Subcutaneous adipose tissue (tissue), 4 donors: Measurements from ENCODE around the gene KLK12. TPM values are rescaled to one million over a fixed set of nuclear protein-coding genes. Genes with fewer than 3 reads are reported as not detected.

Source experiments
- CTCF ChIP-seq: fragments of 450-650 bp; IDR thresholded peaks from one replicate; pipeline ENCODE4 v1.5.1; 2016; ENCODE audit warnings: low read depth, mild to moderate bottlenecking, control low read depth, antibody characterized with exemption, moderate library complexity
- total RNA-seq, 4 donors: library from RNA; depleted of rRNA; stranded (reverse); fragments of >200 nt; gene quantifications; one replicate each; pipeline ENCODE4 v1.1.0, GENCODE V29; 2016

The KLK12 gene
- total RNA-seq, 4 donors from 2014 or later: not detected

- TF ChIP-seq CTCF: no peak
These were observed 17.8 kb downstream of the KLK12 start for GRCh38 chr19:51016798-51017683.

DNA sequence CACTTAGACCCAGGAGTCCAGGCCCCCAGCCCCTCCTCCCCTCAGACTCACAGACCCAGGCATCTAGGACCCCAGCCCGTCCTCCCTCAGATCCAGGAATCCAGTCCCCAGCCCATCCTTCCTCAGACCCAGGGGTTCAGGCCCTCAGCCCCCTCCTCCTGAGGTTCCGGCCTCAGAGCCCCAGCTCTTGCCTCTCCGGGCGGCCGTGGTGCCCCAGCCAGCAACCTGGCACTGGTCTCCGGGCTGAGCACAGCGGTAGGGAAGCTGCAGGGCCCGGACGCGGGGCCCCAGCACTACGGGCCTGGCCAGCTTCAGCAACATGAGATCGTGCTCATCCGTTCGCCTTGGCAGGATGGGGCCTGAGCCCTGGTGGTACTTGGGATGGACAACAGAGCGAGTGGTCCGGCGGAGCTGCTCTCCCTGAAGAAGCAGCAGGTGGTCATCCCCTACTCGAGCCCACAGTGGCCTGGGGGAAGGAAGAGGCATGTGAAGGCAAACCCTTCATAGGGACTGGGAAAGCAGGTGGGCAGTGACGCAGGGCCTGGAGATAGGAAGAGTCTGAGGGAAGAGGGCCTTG, 19.0 kb downstream of the KLK12 start:
- no peak for TF ChIP-seq CTCF

- TF ChIP-seq CTCF: no peak
These were observed 20.6 kb downstream of the KLK12 start for GRCh38 chr19:51014242-51014641.

GRCh38 chr19:51012661-51013190, 22.1 kb downstream of the KLK12 start:
- TF ChIP-seq CTCF: no peak

DNA sequence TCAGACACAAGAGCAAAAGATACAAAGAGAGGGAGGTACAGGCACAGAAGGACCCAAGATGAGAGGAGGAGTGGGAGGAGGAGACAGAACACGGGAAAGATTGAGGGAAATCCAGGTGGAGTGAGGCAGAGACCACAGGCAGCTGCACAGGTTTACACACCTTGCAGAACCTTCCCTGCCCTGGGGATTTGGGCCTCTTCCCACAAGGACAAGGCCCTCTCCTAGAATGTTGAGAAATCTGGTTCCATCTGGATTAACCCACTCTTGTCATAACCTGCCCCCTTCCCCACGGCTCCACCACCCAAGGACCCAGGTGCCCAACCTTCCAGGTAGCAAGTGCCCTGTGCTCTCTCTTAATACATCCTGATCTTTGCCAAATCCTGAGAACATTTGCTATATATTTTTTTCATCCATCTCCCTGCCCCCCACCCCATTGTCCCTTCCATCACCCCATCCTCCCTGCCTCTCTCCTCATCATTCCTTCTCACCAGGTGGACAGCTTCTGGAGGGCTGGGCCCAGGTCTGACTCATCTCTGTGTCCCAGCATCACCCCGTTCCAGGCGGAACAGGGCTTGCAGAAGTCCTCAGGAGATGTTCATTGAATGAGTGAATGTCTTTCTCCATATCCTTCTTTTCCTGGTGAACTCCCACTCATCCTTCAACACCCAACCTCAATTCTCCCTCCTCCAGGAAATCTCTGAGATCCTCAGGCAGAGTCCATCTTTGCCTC, 24.6 kb downstream of the KLK12 start:
- TF ChIP-seq CTCF: no peak

DNA sequence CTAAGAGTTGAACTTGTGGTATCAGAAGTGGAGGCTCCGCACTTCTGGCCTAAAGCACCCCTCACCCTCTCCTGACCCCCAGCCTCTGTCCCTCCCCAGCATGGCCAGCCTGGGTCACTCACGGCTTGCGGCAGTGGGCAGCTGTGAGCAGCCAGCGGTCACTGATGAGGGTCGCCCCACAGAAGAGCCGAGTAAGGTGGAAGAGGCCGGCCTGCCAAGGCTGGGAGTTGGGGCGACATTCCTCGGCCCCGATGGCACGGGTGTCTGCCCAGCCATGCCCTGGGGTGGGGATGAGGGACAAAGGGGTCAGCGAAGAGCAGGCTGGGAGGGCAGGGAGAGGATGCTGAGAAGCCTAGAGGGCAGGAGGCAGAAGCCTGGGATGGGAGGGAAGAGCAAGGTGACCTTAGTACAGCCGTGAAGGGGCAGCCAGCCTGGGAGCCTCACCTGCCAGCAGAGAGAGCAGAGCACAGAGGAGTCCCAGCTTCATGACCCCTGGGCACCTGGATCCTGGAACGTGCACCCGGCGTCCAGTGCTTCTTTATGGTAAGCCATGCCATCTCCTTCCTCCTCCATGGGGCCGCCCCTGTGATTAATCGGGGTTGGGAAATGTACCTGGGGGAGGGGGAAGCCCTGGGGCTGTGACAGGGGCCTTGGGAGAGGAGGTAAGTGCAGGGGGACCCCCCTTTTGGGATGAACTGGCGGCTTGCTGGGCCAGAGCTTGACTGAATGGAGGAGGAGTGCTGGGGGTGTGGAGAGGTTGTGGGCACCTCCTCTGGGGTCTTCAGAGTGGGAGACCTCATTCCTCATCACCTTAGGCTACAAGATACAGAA, 25.5 kb downstream of the KLK12 start:
- TF ChIP-seq CTCF: no peak
